GM12801 (cell line): Measurements from ENCODE around the gene KRT35.

Source experiments
- CTCF ChIP-seq: IDR thresholded peaks from one replicate; pipeline ENCODE4 v1.5.1; 2011; ENCODE audit warnings: control low read depth; ENCODE audit not compliant: insufficient read length; ENCODE audit errors: extremely low read depth

KRT35 gene

DNA sequence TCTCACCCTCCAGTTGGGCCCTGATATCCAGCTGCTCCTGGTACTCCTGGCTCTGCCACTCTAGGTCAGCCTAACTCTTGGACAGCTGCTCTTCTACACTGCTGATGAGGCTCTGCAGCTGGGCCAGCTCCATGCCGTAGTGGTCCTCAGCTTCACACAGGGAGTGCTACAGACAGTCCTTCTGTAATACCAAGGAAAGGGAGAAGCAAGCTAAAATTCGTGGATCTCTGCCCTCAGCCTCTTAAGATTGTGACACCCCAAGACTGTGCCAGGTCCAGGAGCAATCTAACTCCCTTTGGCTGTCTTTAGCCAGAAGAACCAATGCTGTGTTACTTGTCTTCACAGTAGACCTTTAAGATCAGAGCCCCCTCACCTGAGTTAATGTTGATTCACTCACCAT lies 32.4 kb downstream of the KRT35 start:
- no peak for TF ChIP-seq CTCF

DNA sequence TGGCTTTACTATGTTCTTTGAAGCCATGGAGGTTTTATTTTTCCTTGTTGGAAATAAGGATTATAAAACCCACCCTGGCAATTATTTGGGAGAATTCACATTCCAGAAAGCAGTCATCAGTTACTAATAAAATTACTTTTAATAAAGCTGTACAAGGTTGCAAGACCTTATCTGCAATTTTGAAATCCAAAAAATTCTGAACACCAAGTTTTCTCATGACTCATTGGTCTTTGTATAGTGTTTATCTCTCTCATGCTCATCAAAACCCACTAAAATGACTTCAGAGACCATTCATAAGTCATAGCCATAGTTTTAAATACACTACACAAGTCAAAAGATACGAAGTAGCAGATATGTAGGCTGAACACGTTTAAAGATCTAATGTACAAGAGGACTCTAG lies 34.1 kb downstream of the KRT35 start:
- TF ChIP-seq CTCF, result no peak

- no peak for TF ChIP-seq CTCF
Measured at GRCh38 chr17:41444640-41445039, 36.3 kb downstream of the KRT35 start.

- no peak for TF ChIP-seq CTCF
Measured at GRCh38 chr17:41444186-41444585, 36.8 kb downstream of the KRT35 start.

GRCh38 chr17:41442739-41443138 lies 38.2 kb downstream of the KRT35 start:
- TF ChIP-seq CTCF, result no peak

GRCh38 chr17:41440531-41441033 lies 40.4 kb downstream of the KRT35 start, which contains the start of gene KRT38:
Gene KRT38 (minus strand): TSS chr17:41440983. CDS start chr17:41440921, 62 bp downstream.
- TF ChIP-seq CTCF, result no peak

GRCh38 chr17:41439375-41439774 lies 41.6 kb downstream of the KRT35 start:
- no peak for TF ChIP-seq CTCF
